ENCODE measurements around the gene FEN1. TPM values are rescaled to one million over a fixed set of nuclear protein-coding genes. Genes with fewer than 3 reads are reported as not detected.

The FEN1 gene
- total and polyA plus RNA-seq, 4 donors = 4.5 to 46.5 (median 9.5) TPM

DNA sequence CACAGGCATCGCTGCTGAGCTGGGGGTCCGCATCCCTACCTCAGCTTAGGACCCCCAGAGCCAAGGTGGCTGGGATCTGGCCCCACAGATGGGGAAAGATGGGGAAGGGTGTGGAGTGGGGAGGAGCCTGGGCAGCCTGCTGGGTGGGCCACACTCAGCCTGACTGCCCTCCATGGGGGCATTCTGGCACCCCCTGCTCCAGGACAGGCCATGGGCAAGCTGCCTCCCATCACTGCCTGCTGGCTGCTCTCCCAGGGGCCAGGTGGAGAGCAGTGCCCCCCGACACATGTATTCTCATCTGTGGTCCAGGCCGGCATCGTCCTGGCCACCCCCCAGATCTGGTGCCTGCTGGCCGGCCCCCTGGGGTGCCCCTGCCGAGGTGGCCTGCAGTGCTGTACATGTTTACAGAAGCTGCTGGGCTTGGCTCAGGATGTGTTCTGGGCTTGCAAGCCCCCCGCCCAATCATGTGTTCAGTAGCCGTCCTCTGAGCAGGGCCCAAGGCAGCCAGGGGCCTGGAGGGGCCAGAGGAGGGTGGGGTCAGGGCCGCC lies 48.0 kb upstream of the FEN1 start:
- no peak overlapping the region for H3K27ac ChIP-seq (ENCODE audit: low read depth in 1 of 2, low read length in 2 of 2)
- TF ChIP-seq GABPA (IDR thresholded peaks at IDR 0.05 in 1 of 2, conservative IDR thresholded peaks at IDR 0.05 in 1 of 2) (no peak), TAF1 (conservative IDR thresholded peaks at IDR 0.05) (no peak)
- H3K9ac ChIP-seq (ENCODE audit: low read depth in 1 of 2, low read length in 2 of 2) = no peak overlapping the region
- DNase-seq (ENCODE audit: low spot score) = no peak
- no peaks in the 10 kb centered on the region for H3K9me3 ChIP-seq (ENCODE audit: control insufficient read depth in 4 of 4, low read length in 3 of 4)
- no peak overlapping the region for H3K4me3 ChIP-seq (ENCODE audit: low read depth in 1 of 3, low read length in 3 of 3)
- no peaks in the 10 kb centered on the region for H3K27me3 ChIP-seq (ENCODE audit: control insufficient read depth in 4 of 4, insufficient read depth in 4 of 4, low read length in 3 of 4)
- WGBS = 86% methylated on average over 10 of the region's 10 CpGs
- peaks cover 0 to 8% (median 5%) of the 10 kb centered on the region in 4 donors for H3K4me1 ChIP-seq (ENCODE audit: control insufficient read depth in 4 of 4, insufficient read depth in 4 of 4, low read length in 3 of 4)
- H3K36me3 ChIP-seq (ENCODE audit: control insufficient read depth in 4 of 4, insufficient read depth in 3 of 4, low read depth in 1 of 4, low read length in 3 of 4) = no peaks in the 10 kb centered on the region

DNA sequence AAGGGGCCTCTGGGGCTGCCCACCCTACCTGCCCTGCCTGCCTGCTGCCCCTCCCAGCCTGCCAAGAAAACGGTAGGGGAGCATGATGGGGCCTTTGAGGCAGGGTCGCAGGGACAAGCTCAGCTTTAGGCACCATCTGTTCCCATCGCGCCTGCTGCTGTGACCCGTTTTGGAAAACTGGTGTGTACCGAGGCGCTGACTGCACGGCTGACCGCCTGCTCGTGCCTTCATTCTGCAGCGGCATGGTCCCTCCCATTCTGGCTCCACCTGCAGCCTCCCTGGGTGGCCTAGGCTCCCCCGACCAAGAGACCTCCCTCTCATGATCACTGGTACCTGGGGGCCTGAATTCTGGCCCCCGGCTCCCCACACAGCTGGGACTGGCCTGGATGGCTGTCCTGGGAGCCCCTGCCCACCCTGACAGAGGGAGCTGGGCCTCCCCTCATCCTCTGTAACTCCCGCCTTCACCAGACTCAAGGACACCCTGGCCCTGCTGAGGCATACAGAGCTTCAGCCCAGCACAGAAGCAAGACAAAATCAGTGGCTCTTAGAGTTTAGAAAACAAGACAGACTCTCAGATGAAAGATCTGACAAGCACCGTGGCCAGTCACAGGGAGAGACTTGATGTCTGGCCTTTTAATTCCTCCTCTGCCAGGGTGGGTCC lies 46.8 kb upstream of the FEN1 start:
- no peak overlapping the region for H3K4me3 ChIP-seq (ENCODE audit: low read depth in 1 of 3, low read length in 3 of 3)
- H3K27ac ChIP-seq (ENCODE audit: low read depth in 1 of 2, low read length in 2 of 2) = no peak overlapping the region
- H3K4me1 ChIP-seq (ENCODE audit: control insufficient read depth in 4 of 4, insufficient read depth in 4 of 4, low read length in 3 of 4) = peaks cover 0 to 8% (median 5%) of the 10 kb centered on the region in 4 donors
- no peaks in the 10 kb centered on the region for H3K36me3 ChIP-seq (ENCODE audit: control insufficient read depth in 4 of 4, insufficient read depth in 3 of 4, low read depth in 1 of 4, low read length in 3 of 4)
- H3K9me3 ChIP-seq (ENCODE audit: control insufficient read depth in 4 of 4, low read length in 3 of 4) = no peaks in the 10 kb centered on the region
- 80% methylated on average over 15 of the region's 15 CpGs for WGBS
- no peaks in the 10 kb centered on the region for H3K27me3 ChIP-seq (ENCODE audit: control insufficient read depth in 4 of 4, insufficient read depth in 4 of 4, low read length in 3 of 4)
- H3K9ac ChIP-seq (ENCODE audit: low read depth in 1 of 2, low read length in 2 of 2) = no peak overlapping the region
- DNase-seq (ENCODE audit: low spot score) = no peak
- TF ChIP-seq EGR1 (IDR thresholded peaks at IDR 0.05; ENCODE audit: low read depth in 2 of 2) (no peak), FOXA2 (IDR thresholded peaks at IDR 0.05) (no peak), YY1 (IDR thresholded peaks at IDR 0.05) (no peak), GABPA (IDR thresholded peaks at IDR 0.05 in 1 of 2, conservative IDR thresholded peaks at IDR 0.05 in 1 of 2) (no peak), JUND (IDR thresholded peaks at IDR 0.05) (no peak)
- TF ChIP-seq, protein P1, sequence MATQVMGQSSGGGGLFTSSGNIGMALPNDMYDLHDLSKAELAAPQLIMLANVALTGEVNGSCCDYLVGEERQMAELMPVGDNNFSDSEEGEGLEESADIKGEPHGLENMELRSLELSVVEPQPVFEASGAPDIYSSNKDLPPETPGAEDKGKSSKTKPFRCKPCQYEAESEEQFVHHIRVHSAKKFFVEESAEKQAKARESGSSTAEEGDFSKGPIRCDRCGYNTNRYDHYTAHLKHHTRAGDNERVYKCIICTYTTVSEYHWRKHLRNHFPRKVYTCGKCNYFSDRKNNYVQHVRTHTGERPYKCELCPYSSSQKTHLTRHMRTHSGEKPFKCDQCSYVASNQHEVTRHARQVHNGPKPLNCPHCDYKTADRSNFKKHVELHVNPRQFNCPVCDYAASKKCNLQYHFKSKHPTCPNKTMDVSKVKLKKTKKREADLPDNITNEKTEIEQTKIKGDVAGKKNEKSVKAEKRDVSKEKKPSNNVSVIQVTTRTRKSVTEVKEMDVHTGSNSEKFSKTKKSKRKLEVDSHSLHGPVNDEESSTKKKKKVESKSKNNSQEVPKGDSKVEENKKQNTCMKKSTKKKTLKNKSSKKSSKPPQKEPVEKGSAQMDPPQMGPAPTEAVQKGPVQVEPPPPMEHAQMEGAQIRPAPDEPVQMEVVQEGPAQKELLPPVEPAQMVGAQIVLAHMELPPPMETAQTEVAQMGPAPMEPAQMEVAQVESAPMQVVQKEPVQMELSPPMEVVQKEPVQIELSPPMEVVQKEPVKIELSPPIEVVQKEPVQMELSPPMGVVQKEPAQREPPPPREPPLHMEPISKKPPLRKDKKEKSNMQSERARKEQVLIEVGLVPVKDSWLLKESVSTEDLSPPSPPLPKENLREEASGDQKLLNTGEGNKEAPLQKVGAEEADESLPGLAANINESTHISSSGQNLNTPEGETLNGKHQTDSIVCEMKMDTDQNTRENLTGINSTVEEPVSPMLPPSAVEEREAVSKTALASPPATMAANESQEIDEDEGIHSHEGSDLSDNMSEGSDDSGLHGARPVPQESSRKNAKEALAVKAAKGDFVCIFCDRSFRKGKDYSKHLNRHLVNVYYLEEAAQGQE (IDR thresholded peaks at IDR 0.05) = no peak

DNA sequence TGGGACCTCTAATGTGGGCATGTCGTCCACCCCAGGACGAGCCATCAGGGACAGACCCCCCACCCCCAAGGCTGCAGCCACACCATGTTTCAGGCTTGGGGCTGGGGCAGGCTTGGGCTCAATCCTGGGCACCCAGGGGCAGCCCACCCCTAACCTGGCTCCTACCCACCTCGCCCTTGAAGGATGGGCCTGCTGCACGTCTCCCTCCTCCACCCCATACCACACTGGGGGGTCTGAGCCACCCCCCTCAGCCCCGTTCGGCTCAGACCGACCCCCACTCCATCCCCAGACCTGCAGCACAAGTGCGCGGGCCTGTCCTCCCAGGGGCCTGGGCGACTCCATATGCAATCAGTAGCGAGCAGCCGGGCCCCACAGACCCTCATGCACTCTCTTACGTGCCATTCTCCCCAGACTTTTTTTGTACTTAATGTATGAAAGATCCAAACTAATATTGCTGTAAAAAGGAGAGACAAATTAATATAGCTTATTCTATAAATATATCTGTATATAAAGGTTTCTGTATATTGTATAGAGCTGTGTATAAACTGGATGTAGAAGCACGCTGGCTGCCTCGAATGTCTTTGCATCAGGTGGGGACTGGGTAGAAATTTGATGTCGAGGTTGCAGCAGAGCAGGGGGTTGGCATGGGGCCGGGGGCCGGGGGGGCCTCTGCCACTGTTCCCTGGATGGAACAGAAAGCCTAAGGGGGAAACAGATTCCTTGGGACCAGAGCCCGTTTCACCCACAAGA lies 46.1 kb upstream of the FEN1 start:
- Histone ChIP-seq H3K4me3 (ENCODE audit: low read depth in 1 of 3, low read length in 3 of 3) (no peak overlapping the region), H3K36me3 (ENCODE audit: control insufficient read depth in 4 of 4, insufficient read depth in 3 of 4, low read depth in 1 of 4, low read length in 3 of 4) (no peaks in the 10 kb centered on the region), H3K9ac (ENCODE audit: low read depth in 1 of 2, low read length in 2 of 2) (no peak overlapping the region), H3K27me3 (ENCODE audit: control insufficient read depth in 4 of 4, insufficient read depth in 4 of 4, low read length in 3 of 4) (no peaks in the 10 kb centered on the region), H3K9me3 (ENCODE audit: control insufficient read depth in 4 of 4, low read length in 3 of 4) (no peaks in the 10 kb centered on the region), H3K4me1 (ENCODE audit: control insufficient read depth in 4 of 4, insufficient read depth in 4 of 4, low read length in 3 of 4) (peaks cover 0 to 8% (median 5%) of the 10 kb centered on the region in 4 donors), H3K27ac (ENCODE audit: low read depth in 1 of 2, low read length in 2 of 2) (no peak overlapping the region)
- 83% methylated on average over 19 of the region's 19 CpGs for WGBS
- no peak for DNase-seq (ENCODE audit: low spot score)
- no peak for TF ChIP-seq HNF4A (conservative IDR thresholded peaks at IDR 0.05)

All from liver (tissue), 9 donors.